PC-9 (cell line): Measurements from ENCODE around the gene CLK4. TPM values are rescaled to one million over a fixed set of nuclear protein-coding genes. Genes with fewer than 3 reads are reported as not detected.
A peak's percentile ranks its signal among the peaks of the same experiment; 100 is the strongest.

Experiments used
- BruUV-seq: library from RNA; stranded (reverse); fragments of 400-500 nt; replicated peaks from 2 replicates; lab custom pipeline; 2021; lab: Mats Ljungman, UMichigan
- CTCF ChIA-PET: fragments of 300-600 bp; sonication (Branson Sonifier 250); formaldehyde crosslinking; loops from one replicate; lab custom pipeline; 2022; ENCODE audit warnings: antibody characterized with exemption; lab: Charles Lee
- POLR2A ChIA-PET: fragments of 300-600 bp; sonication (Branson Sonifier 250); formaldehyde crosslinking; loops from one replicate; lab custom pipeline; 2022; ENCODE audit warnings: antibody characterized with exemption; ENCODE audit not compliant: unreplicated experiment; lab: Charles Lee
- DNase-seq, 2 experiments: peaks; one replicate each; pipeline versions ENCODE4 v3.0.0 to v3.0.0-alpha.2; 2015 to 2022; ENCODE audit warnings: mixed read lengths in 1 of 2
- H2AFZ ChIP-seq: fragments of 200-600 bp; sonication (generic); 2 replicates; pipeline ENCODE4 v1.8.1; 2017; ENCODE audit warnings: antibody characterized with exemption
- H3F3A ChIP-seq: fragments of 200-600 bp; sonication (generic); 2 replicates; pipeline ENCODE4 v1.8.1; 2017; ENCODE audit warnings: antibody characterized with exemption, mild to moderate bottlenecking, low read depth; ENCODE audit not compliant: insufficient read depth
- H3K27ac ChIP-seq: fragments of 200-600 bp; sonication (generic); 2 replicates; pipeline ENCODE4 v1.6.1; 2016; ENCODE audit warnings: mixed run types
- H3K27me3 ChIP-seq: fragments of 200-600 bp; sonication (generic); 2 replicates; pipeline ENCODE4 v1.6.1; 2016; ENCODE audit warnings: low read depth, mixed run types; ENCODE audit not compliant: insufficient read depth
- H3K36me3 ChIP-seq: fragments of 200-600 bp; sonication (generic); 2 replicates; pipeline ENCODE4 v1.6.1; 2016; ENCODE audit warnings: low read depth, mixed run types
- H3K4me1 ChIP-seq: fragments of 200-600 bp; sonication (generic); replicated peaks from 2 replicates; pipeline ENCODE4 v1.6.1; 2016; ENCODE audit warnings: mixed run types; ENCODE audit not compliant: insufficient read depth
- H3K4me2 ChIP-seq: fragments of 200-600 bp; sonication (generic); 2 replicates; pipeline ENCODE4 v1.6.1; 2017; ENCODE audit warnings: mixed run types
- H3K4me3 ChIP-seq: fragments of 200-600 bp; sonication (generic); 2 replicates; pipeline ENCODE4 v1.6.1; 2016; ENCODE audit warnings: mixed run types
- H3K79me2 ChIP-seq: fragments of 200-600 bp; sonication (generic); 2 replicates; pipeline ENCODE4 v1.6.1; 2017; ENCODE audit warnings: low read depth, mixed run types
- H3K9me2 ChIP-seq: fragments of 200-600 bp; sonication (generic); 2 replicates; pipeline ENCODE4 v1.8.1; 2017; ENCODE audit warnings: mild to moderate bottlenecking; ENCODE audit not compliant: insufficient read depth
- H3K9me3 ChIP-seq: fragments of 200-600 bp; sonication (generic); 2 replicates; pipeline ENCODE4 v1.8.1; 2016; ENCODE audit warnings: low read depth; ENCODE audit not compliant: insufficient read depth
- H4K20me1 ChIP-seq: fragments of 200-600 bp; sonication (generic); 2 replicates; pipeline ENCODE4 v1.8.1; 2017; ENCODE audit not compliant: insufficient read depth
- CTCF ChIP-seq: fragments of 200-600 bp; sonication (generic); conservative IDR thresholded peaks from 2 replicates; pipeline ENCODE4 v1.6.1; 2017; ENCODE audit warnings: mixed run types, antibody characterized with exemption, mild to moderate bottlenecking, moderate library complexity
- EZH2 ChIP-seq: fragments of 200-600 bp; sonication (generic); IDR thresholded peaks from 2 replicates; pipeline ENCODE4 v1.8.0; 2017; ENCODE audit warnings: antibody characterized with exemption, low read depth
- intact Hi-C: fragments of 100-400 bp; cut with micrococcal nuclease; formaldehyde crosslinking; loops from one replicate; pipeline ENCODE4 v1.10.0; 2022; ENCODE audit not compliant: unreplicated experiment
- total RNA-seq: library from RNA; stranded (reverse); gene quantifications from 2 replicates; pipeline ENCODE4 v1.2.3, GENCODE V29; 2021

The CLK4 gene
- total RNA-seq, 1 experiment from 2014 or later, result 29.7 TPM

GRCh38 chr5:178641711-178642110, 14.9 kb upstream of the CLK4 start:
- Histone ChIP-seq H3K27me3 (no peaks in the 10 kb centered on the region), H3K9me2 (no peaks in the 10 kb centered on the region), H3K36me3 (no peaks in the 10 kb centered on the region), H3K4me1 (peaks cover 52% of the 10 kb centered on the region), H3K27ac (peak overlapping the region; percentile 74), H3K9me3 (peaks cover 14% of the 10 kb centered on the region), H4K20me1 (no peaks in the 10 kb centered on the region), H2AFZ (no peak overlapping the region; the same call in 1 of the 2 replicates), H3F3A (peaks cover 32% of the 10 kb centered on the region), H3K79me2 (no peaks in the 10 kb centered on the region), H3K4me3 (0 out of 2 replicates have a peak overlapping the region, but pooled peaks have one; percentile 12), H3K4me2 (peak overlapping the region; percentile 65)
- intact Hi-C loops, result loop anchor here (1.0 kb wide), 2 partner anchors 11 to 89 kb away; partner anchors contain the start of gene ZNF354A
- TF ChIP-seq CTCF (no peak), EZH2 (no peak)
- DNase-seq, result no peak
- CTCF ChIA-PET, result interaction anchor here (0.9 kb wide), 2 partner anchors 89 to 176 kb away, joined by 3 to 5 read pairs; partner anchors contain the start of gene ZNF354A
- no TSS peak for BruUV-seq
- POLR2A ChIA-PET, result interaction anchor here (0.9 kb wide), 1 partner anchor 10 kb away, joined by 13 read pairs; no protein-coding TSS in a partner anchor

GRCh38 chr5:178640331-178641045, 13.6 kb upstream of the CLK4 start:
- BruUV-seq, result no TSS peak
- ChIA-PET CTCF (interaction anchor here (0.7 kb wide), 1 partner anchor 174 kb away, joined by 3 read pairs; no protein-coding TSS in a partner anchor), POLR2A (interaction anchor here (0.7 kb wide), 1 partner anchor 58 kb away, joined by 4 read pairs; no protein-coding TSS in a partner anchor)
- H4K20me1 ChIP-seq, result no peaks in the 10 kb centered on the region
- H3K79me2 ChIP-seq, result no peaks in the 10 kb centered on the region
- no peaks in the 10 kb centered on the region for H3K36me3 ChIP-seq
- H3K27ac ChIP-seq, result no peak overlapping the region
- intact Hi-C loops, result no loop called here
- H3K4me3 ChIP-seq, result no peak overlapping the region
- no peaks in the 10 kb centered on the region for H3K27me3 ChIP-seq
- no peak for TF ChIP-seq EZH2
- no peak for TF ChIP-seq CTCF
- H2AFZ ChIP-seq, result no peak overlapping the region
- peaks cover 14% of the 10 kb centered on the region for H3K9me3 ChIP-seq
- no peaks in the 10 kb centered on the region for H3K9me2 ChIP-seq
- peaks cover 34% of the 10 kb centered on the region for H3F3A ChIP-seq
- DNase-seq, result no peak
- peaks cover 60% of the 10 kb centered on the region for H3K4me1 ChIP-seq
- no peak overlapping the region for H3K4me2 ChIP-seq

GRCh38 chr5:178637356-178638074, 10.7 kb upstream of the CLK4 start:
- intact Hi-C loops, result no loop called here
- Histone ChIP-seq H3K79me2 (no peaks in the 10 kb centered on the region), H3K4me2 (no peak overlapping the region), H3F3A (peaks cover 37% of the 10 kb centered on the region), H3K9me3 (peaks cover 14% of the 10 kb centered on the region), H3K4me3 (no peak overlapping the region), H3K36me3 (no peaks in the 10 kb centered on the region), H2AFZ (no peak overlapping the region), H4K20me1 (no peaks in the 10 kb centered on the region), H3K4me1 (peaks cover 45% of the 10 kb centered on the region), H3K27ac (no peak overlapping the region), H3K27me3 (no peaks in the 10 kb centered on the region), H3K9me2 (no peaks in the 10 kb centered on the region)
- no TSS peak for BruUV-seq
- no peak for DNase-seq
- ChIA-PET POLR2A (no interaction called here), CTCF (no interaction called here)
- no peak for TF ChIP-seq CTCF
- no peak for TF ChIP-seq EZH2
